ENCODE measurements around the gene TSPAN10. TPM values are rescaled to one million over a fixed set of nuclear protein-coding genes. Genes with fewer than 3 reads are reported as not detected.

TSPAN10 gene
- total RNA-seq, 1 donor from 2014 or later, result not detected

GRCh38 chr17:81646869-81647600 lies 10.0 kb downstream of the TSPAN10 start:
- Mint-ChIP-seq H3K4me3 (ENCODE audit: unreplicated experiment) (no peak overlapping the region), H3K27ac (ENCODE audit: unreplicated experiment) (no peak overlapping the region)

GRCh38 chr17:81647640-81648012 lies 10.6 kb downstream of the TSPAN10 start:
- DNase-seq, result no peak
- peaks cover 2% of the 10 kb centered on the region for H3K4me1 Mint-ChIP-seq (ENCODE audit: low read depth, unreplicated experiment)
- peaks cover 19% of the 10 kb centered on the region for H3K27me3 Mint-ChIP-seq (ENCODE audit: unreplicated experiment)
- TF ChIP-seq CTCF (IDR thresholded peaks at IDR 0.05; ENCODE audit: partially characterized antibody, unreplicated experiment), result no peak
- H3K9me3 Mint-ChIP-seq (ENCODE audit: unreplicated experiment), result peaks cover 5% of the 10 kb centered on the region
- no peaks in the 10 kb centered on the region for H3K36me3 Mint-ChIP-seq (ENCODE audit: unreplicated experiment)
- no peak overlapping the region for H3K27ac Mint-ChIP-seq (ENCODE audit: unreplicated experiment)
- no peak overlapping the region for H3K4me3 Mint-ChIP-seq (ENCODE audit: unreplicated experiment)

More at GRCh38 chr17:81646869-81647600, 10.0 kb downstream of the TSPAN10 start:
- Mint-ChIP-seq H3K27me3 (ENCODE audit: unreplicated experiment) (peaks cover 17% of the 10 kb centered on the region), H3K36me3 (ENCODE audit: unreplicated experiment) (no peaks in the 10 kb centered on the region), H3K4me1 (ENCODE audit: low read depth, unreplicated experiment) (peaks cover 2% of the 10 kb centered on the region), H3K9me3 (ENCODE audit: unreplicated experiment) (peaks cover 5% of the 10 kb centered on the region)
- no peak for TF ChIP-seq CTCF (IDR thresholded peaks at IDR 0.05; ENCODE audit: partially characterized antibody, unreplicated experiment)
- DNase-seq, result no peak

- TF ChIP-seq CTCF (IDR thresholded peaks at IDR 0.05; ENCODE audit: partially characterized antibody, unreplicated experiment), result no peak
- Mint-ChIP-seq H3K4me1 (ENCODE audit: low read depth, unreplicated experiment) (peaks cover 2% of the 10 kb centered on the region), H3K27ac (ENCODE audit: unreplicated experiment) (no peak overlapping the region), H3K36me3 (ENCODE audit: unreplicated experiment) (no peaks in the 10 kb centered on the region), H3K9me3 (ENCODE audit: unreplicated experiment) (peaks cover 5% of the 10 kb centered on the region), H3K4me3 (ENCODE audit: unreplicated experiment) (no peak overlapping the region), H3K27me3 (ENCODE audit: unreplicated experiment) (peaks cover 19% of the 10 kb centered on the region)
- no peak for DNase-seq
Observed at GRCh38 chr17:81648013-81648706, 11.2 kb downstream of the TSPAN10 start.

GRCh38 chr17:81648707-81649085 lies 11.7 kb downstream of the TSPAN10 start:
- Mint-ChIP-seq H3K9me3 (ENCODE audit: unreplicated experiment) (peaks cover 5% of the 10 kb centered on the region), H3K27ac (ENCODE audit: unreplicated experiment) (no peak overlapping the region), H3K4me1 (ENCODE audit: low read depth, unreplicated experiment) (peaks cover 2% of the 10 kb centered on the region), H3K27me3 (ENCODE audit: unreplicated experiment) (peaks cover 19% of the 10 kb centered on the region), H3K4me3 (ENCODE audit: unreplicated experiment) (no peak overlapping the region), H3K36me3 (ENCODE audit: unreplicated experiment) (no peaks in the 10 kb centered on the region)
- TF ChIP-seq CTCF (IDR thresholded peaks at IDR 0.05; ENCODE audit: partially characterized antibody, unreplicated experiment), result no peak
- no peak for DNase-seq

GRCh38 chr17:81650951-81651350 lies 14.0 kb downstream of the TSPAN10 start:
- TF ChIP-seq CTCF (IDR thresholded peaks at IDR 0.05; ENCODE audit: partially characterized antibody, unreplicated experiment), result no peak
- peaks cover 5% of the 10 kb centered on the region for H3K9me3 Mint-ChIP-seq (ENCODE audit: unreplicated experiment)
- H3K27me3 Mint-ChIP-seq (ENCODE audit: unreplicated experiment), result peaks cover 17% of the 10 kb centered on the region
- H3K4me1 Mint-ChIP-seq (ENCODE audit: low read depth, unreplicated experiment), result peaks cover 2% of the 10 kb centered on the region
- H3K27ac Mint-ChIP-seq (ENCODE audit: unreplicated experiment), result no peak overlapping the region
- DNase-seq, result no peak
- H3K36me3 Mint-ChIP-seq (ENCODE audit: unreplicated experiment), result no peaks in the 10 kb centered on the region
- no peak overlapping the region for H3K4me3 Mint-ChIP-seq (ENCODE audit: unreplicated experiment)
